Measurements from ENCODE around the gene UFSP1.
"Not testable (repeated sequence)": the region's sequence is repeated elsewhere in the genome, so short reads cannot be mapped to it uniquely, and the experiment has no call there.

Gene UFSP1

DNA sequence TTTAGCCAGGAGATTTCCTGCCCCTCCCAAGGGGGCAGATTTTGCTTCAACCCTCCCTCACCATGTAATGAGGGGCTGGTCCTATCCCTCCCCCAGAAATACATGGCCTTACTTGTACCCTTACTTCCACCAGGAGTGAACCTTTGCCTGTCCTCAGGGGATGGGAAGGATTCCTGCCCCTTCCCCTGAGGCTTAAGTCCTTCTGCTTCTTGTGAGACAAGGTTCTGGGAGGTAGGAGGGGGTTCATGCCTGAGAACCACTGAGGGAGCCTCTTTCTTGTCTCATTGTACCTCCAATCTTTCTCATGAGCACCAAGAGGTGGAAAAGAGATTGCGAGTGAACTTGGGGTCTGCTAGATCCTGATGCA lies 40.3 kb upstream of the UFSP1 start:
- no peak overlapping the region for H3K27ac ChIP-seq (ENCODE audit: low read depth, low read length)
- H3K9ac ChIP-seq (ENCODE audit: low read length) = no peak overlapping the region
- no peak overlapping the region for H2AFZ ChIP-seq (ENCODE audit: low read depth, low read length, severe bottlenecking)
- H3K4me2 ChIP-seq (ENCODE audit: low read depth, low read length, poor library complexity, severe bottlenecking) = no peak overlapping the region
- H3K4me3 ChIP-seq (ENCODE audit: insufficient read depth, low read length, poor library complexity, severe bottlenecking) = no peak overlapping the region
- H3K9me2 ChIP-seq (replicated peaks; ENCODE audit: insufficient read depth, low read length) = no peaks in the 10 kb centered on the region
- no peaks in the 10 kb centered on the region for H4K20me1 ChIP-seq (ENCODE audit: low read depth, low read length)
- no peaks in the 10 kb centered on the region for H3K79me2 ChIP-seq (ENCODE audit: insufficient read depth, low read length)
- no peaks in the 10 kb centered on the region for H3F3A ChIP-seq (ENCODE audit: insufficient read depth)
- H3K36me3 ChIP-seq (ENCODE audit: low read length) = no peaks in the 10 kb centered on the region
- no peaks in the 10 kb centered on the region; the same call in 1 of the 2 replicates for H3K27me3 ChIP-seq (ENCODE audit: low read length)
- peaks cover 6% of the 10 kb centered on the region; the same call in 1 of the 2 replicates for H3K9me3 ChIP-seq (ENCODE audit: insufficient read depth, low read length)
- TF ChIP-seq, protein P1, sequence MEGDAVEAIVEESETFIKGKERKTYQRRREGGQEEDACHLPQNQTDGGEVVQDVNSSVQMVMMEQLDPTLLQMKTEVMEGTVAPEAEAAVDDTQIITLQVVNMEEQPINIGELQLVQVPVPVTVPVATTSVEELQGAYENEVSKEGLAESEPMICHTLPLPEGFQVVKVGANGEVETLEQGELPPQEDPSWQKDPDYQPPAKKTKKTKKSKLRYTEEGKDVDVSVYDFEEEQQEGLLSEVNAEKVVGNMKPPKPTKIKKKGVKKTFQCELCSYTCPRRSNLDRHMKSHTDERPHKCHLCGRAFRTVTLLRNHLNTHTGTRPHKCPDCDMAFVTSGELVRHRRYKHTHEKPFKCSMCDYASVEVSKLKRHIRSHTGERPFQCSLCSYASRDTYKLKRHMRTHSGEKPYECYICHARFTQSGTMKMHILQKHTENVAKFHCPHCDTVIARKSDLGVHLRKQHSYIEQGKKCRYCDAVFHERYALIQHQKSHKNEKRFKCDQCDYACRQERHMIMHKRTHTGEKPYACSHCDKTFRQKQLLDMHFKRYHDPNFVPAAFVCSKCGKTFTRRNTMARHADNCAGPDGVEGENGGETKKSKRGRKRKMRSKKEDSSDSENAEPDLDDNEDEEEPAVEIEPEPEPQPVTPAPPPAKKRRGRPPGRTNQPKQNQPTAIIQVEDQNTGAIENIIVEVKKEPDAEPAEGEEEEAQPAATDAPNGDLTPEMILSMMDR (IDR thresholded peaks at IDR 0.05; ENCODE audit: insufficient read depth, low read length, poor library complexity, severe bottlenecking) = no peak
- no peak for TF ChIP-seq EZH2phosphoT487 (conservative IDR thresholded peaks at IDR 0.05; ENCODE audit: low read length)

GRCh38 chr7:100923616-100924015 lies 34.1 kb upstream of the UFSP1 start:
- not testable (repeated sequence) for H3F3A ChIP-seq (ENCODE audit: insufficient read depth); H3K9ac ChIP-seq (ENCODE audit: low read length); H3K4me2 ChIP-seq (ENCODE audit: low read depth, low read length, poor library complexity, severe bottlenecking); H3K79me2 ChIP-seq (ENCODE audit: insufficient read depth, low read length); H3K36me3 ChIP-seq (ENCODE audit: low read length); H4K20me1 ChIP-seq (ENCODE audit: low read depth, low read length); H3K27ac ChIP-seq (ENCODE audit: low read depth, low read length); H3K27me3 ChIP-seq (ENCODE audit: low read length); H3K4me3 ChIP-seq (ENCODE audit: insufficient read depth, low read length, poor library complexity, severe bottlenecking); H3K9me3 ChIP-seq (ENCODE audit: insufficient read depth, low read length); H3K9me2 ChIP-seq (replicated peaks; ENCODE audit: insufficient read depth, low read length); H2AFZ ChIP-seq (ENCODE audit: low read depth, low read length, severe bottlenecking)

- H4K20me1 ChIP-seq (ENCODE audit: low read depth, low read length) = no peaks in the 10 kb centered on the region
- no peaks in the 10 kb centered on the region for H3K9me3 ChIP-seq (ENCODE audit: insufficient read depth, low read length)
- H3K27me3 ChIP-seq (ENCODE audit: low read length) = no peaks in the 10 kb centered on the region
- H3K9ac ChIP-seq (ENCODE audit: low read length) = no peak overlapping the region
- H3K36me3 ChIP-seq (ENCODE audit: low read length) = no peaks in the 10 kb centered on the region
- no peak overlapping the region for H2AFZ ChIP-seq (ENCODE audit: low read depth, low read length, severe bottlenecking)
- no peaks in the 10 kb centered on the region for H3K9me2 ChIP-seq (replicated peaks; ENCODE audit: insufficient read depth, low read length)
- no peaks in the 10 kb centered on the region for H3K79me2 ChIP-seq (ENCODE audit: insufficient read depth, low read length)
- no peaks in the 10 kb centered on the region for H3F3A ChIP-seq (ENCODE audit: insufficient read depth)
- TF ChIP-seq EZH2phosphoT487 (conservative IDR thresholded peaks at IDR 0.05; ENCODE audit: low read length) = no peak
- TF ChIP-seq, protein P1 (IDR thresholded peaks at IDR 0.05; ENCODE audit: insufficient read depth, low read length, poor library complexity, severe bottlenecking) = no peak
- no peak overlapping the region for H3K4me3 ChIP-seq (ENCODE audit: insufficient read depth, low read length, poor library complexity, severe bottlenecking)
- no peak overlapping the region for H3K27ac ChIP-seq (ENCODE audit: low read depth, low read length)
- no peak overlapping the region for H3K4me2 ChIP-seq (ENCODE audit: low read depth, low read length, poor library complexity, severe bottlenecking)
Observed at GRCh38 chr7:100921039-100921438, 31.5 kb upstream of the UFSP1 start.

- not testable (repeated sequence) for H3K9me2 ChIP-seq (replicated peaks; ENCODE audit: insufficient read depth, low read length); H3K4me3 ChIP-seq (ENCODE audit: insufficient read depth, low read length, poor library complexity, severe bottlenecking); H3K4me2 ChIP-seq (ENCODE audit: low read depth, low read length, poor library complexity, severe bottlenecking); H2AFZ ChIP-seq (ENCODE audit: low read depth, low read length, severe bottlenecking); H3K36me3 ChIP-seq (ENCODE audit: low read length); H4K20me1 ChIP-seq (ENCODE audit: low read depth, low read length); H3K27me3 ChIP-seq (ENCODE audit: low read length); H3K9me3 ChIP-seq (ENCODE audit: insufficient read depth, low read length); H3K9ac ChIP-seq (ENCODE audit: low read length); H3K27ac ChIP-seq (ENCODE audit: low read depth, low read length); H3K79me2 ChIP-seq (ENCODE audit: insufficient read depth, low read length); H3F3A ChIP-seq (ENCODE audit: insufficient read depth)
Observed at GRCh38 chr7:100919779-100920437, 30.4 kb upstream of the UFSP1 start.

GRCh38 chr7:100919335-100919734 lies 29.8 kb upstream of the UFSP1 start:
- H4K20me1 ChIP-seq (ENCODE audit: low read depth, low read length); H3F3A ChIP-seq (ENCODE audit: insufficient read depth); H3K27ac ChIP-seq (ENCODE audit: low read depth, low read length); H3K27me3 ChIP-seq (ENCODE audit: low read length); H3K79me2 ChIP-seq (ENCODE audit: insufficient read depth, low read length); H3K4me3 ChIP-seq (ENCODE audit: insufficient read depth, low read length, poor library complexity, severe bottlenecking); H3K9me2 ChIP-seq (replicated peaks; ENCODE audit: insufficient read depth, low read length); H3K9me3 ChIP-seq (ENCODE audit: insufficient read depth, low read length); H3K36me3 ChIP-seq (ENCODE audit: low read length); H3K9ac ChIP-seq (ENCODE audit: low read length); H2AFZ ChIP-seq (ENCODE audit: low read depth, low read length, severe bottlenecking); H3K4me2 ChIP-seq (ENCODE audit: low read depth, low read length, poor library complexity, severe bottlenecking): not testable (repeated sequence)

Measured in SU-DHL-6 (cell line).